DOHH2 (cell line): ENCODE measurements around the gene SH3GL1.

Experiments
- EZH2phosphoT487 ChIP-seq: fragments of 200-600 bp; sonication (generic); IDR thresholded peaks from 2 replicates; pipeline ENCODE4 v1.6.1; 2017; ENCODE audit warnings: borderline replicate concordance, mild to moderate bottlenecking, antibody characterized with exemption, low read length, moderate library complexity, mixed read lengths
- TF ChIP-seq, protein P1 (sequence below): fragments of 200-600 bp; sonication (generic); IDR thresholded peaks from one replicate; pipeline ENCODE4 v1.5.1; 2014; ENCODE audit warnings: antibody characterized with exemption, mild to moderate bottlenecking, low read depth, low read length; ENCODE audit not compliant: poor library complexity, severe bottlenecking

DNA sequence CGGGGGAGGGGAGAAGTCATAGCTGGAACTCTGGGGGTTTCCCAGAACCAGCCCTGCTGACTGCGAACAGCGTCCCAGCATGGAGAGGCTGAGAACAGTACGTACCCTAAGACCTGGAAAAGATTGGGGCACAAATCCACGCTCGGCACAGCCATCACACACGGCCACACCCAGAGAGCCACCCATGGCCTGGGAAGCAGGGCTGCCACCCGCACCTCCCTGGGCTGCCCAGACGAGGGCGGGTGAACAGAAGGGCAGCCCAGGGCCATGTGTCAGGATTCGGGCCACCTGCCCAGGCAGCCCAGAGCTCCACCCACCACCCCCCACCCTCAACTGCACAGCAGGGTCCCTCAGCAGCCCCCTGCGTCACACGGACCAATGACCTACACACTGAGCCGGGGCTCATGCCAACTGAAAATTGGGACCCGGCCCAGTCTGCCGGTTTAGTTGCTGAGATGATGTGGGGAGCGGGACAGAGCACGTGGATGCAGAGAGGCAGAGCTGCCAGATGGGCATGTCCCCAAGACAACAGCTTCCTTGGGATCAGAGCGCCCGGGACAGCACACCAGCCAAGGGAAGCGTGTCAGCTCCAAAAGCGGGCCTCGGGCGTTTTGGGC lies 48.8 kb upstream of the SH3GL1 start:
- TF ChIP-seq, protein P1, sequence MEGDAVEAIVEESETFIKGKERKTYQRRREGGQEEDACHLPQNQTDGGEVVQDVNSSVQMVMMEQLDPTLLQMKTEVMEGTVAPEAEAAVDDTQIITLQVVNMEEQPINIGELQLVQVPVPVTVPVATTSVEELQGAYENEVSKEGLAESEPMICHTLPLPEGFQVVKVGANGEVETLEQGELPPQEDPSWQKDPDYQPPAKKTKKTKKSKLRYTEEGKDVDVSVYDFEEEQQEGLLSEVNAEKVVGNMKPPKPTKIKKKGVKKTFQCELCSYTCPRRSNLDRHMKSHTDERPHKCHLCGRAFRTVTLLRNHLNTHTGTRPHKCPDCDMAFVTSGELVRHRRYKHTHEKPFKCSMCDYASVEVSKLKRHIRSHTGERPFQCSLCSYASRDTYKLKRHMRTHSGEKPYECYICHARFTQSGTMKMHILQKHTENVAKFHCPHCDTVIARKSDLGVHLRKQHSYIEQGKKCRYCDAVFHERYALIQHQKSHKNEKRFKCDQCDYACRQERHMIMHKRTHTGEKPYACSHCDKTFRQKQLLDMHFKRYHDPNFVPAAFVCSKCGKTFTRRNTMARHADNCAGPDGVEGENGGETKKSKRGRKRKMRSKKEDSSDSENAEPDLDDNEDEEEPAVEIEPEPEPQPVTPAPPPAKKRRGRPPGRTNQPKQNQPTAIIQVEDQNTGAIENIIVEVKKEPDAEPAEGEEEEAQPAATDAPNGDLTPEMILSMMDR = no peak
- no peak for TF ChIP-seq EZH2phosphoT487
